ENCODE measurements around the gene NRXN3. TPM values are rescaled to one million over a fixed set of nuclear protein-coding genes. Genes with fewer than 3 reads are reported as not detected.

The NRXN3 gene
- polyA plus RNA-seq, 1 of the 3 experiments (the other 2 are of a cell fraction), result 1.6 TPM

- H3F3A ChIP-seq (replicated peaks; ENCODE audit: insufficient read depth), result peaks cover 11% of the 10 kb centered on the region
- no peak overlapping the region for H3K9ac ChIP-seq
- peaks cover 0 to 5% of the 10 kb centered on the region in 2 experiments; a peak in 1 of 4 replicates for H3K4me1 ChIP-seq (ENCODE audit: control insufficient read depth in 1 of 2, insufficient read depth in 2 of 2, low read depth in 1 of 2, low read length in 1 of 2)
- H3K36me3 ChIP-seq (replicated peaks in 1 of 2; ENCODE audit: control insufficient read depth in 1 of 2, insufficient read depth in 2 of 2, low read length in 1 of 2), result no peaks in the 10 kb centered on the region
- H4K20me1 ChIP-seq (ENCODE audit: insufficient read depth), result no peaks in the 10 kb centered on the region
- H3K4me3 ChIP-seq (ENCODE audit: low read depth in 2 of 2, low read length in 1 of 2), result no peak overlapping the region
- H3K4me2 ChIP-seq, result no peak overlapping the region
- no peak overlapping the region for H2AFZ ChIP-seq (ENCODE audit: low read depth)
- H3K27ac ChIP-seq (ENCODE audit: low read depth in 2 of 2, low read length in 1 of 2), result no peak overlapping the region
- TF ChIP-seq TAF1 (IDR thresholded peaks at IDR 0.05; ENCODE audit: borderline replicate concordance, low read depth, low read length) (no peak), FOSL2 (IDR thresholded peaks at IDR 0.05; ENCODE audit: borderline replicate concordance, low read depth) (no peak), EP300 (IDR thresholded peaks at IDR 0.05; ENCODE audit: borderline replicate concordance in 1 of 2, low read depth in 1 of 2, low read length in 1 of 2) (no peak), RCOR1 (IDR thresholded peaks at IDR 0.05; ENCODE audit: low read length) (no peak), MAX (IDR thresholded peaks at IDR 0.05; ENCODE audit: low read depth) (no peak), EZH2phosphoT487 (IDR thresholded peaks at IDR 0.05; ENCODE audit: borderline replicate concordance, low read depth) (no peak), GABPA (IDR thresholded peaks at IDR 0.05; ENCODE audit: low read depth) (no peak), NFIC (IDR thresholded peaks at IDR 0.05; ENCODE audit: borderline replicate concordance) (no peak), FOXJ3 (CRISPR knock-in tag; IDR thresholded peaks at IDR 0.05) (no peak), GATA2 (CRISPR knock-in tag; IDR thresholded peaks at IDR 0.05) (no peak), ZBTB33 (IDR thresholded peaks at IDR 0.05; ENCODE audit: borderline replicate concordance, low read depth) (no peak)
- H3K79me2 ChIP-seq (ENCODE audit: insufficient read depth), result no peaks in the 10 kb centered on the region
- WGBS (ENCODE audit: low lambda C conversion rate), result 49% methylated on average over 3 of the region's 3 CpGs
- CTCF ChIA-PET, result no interaction called here
- DNase-seq, result no peak
- H3K27me3 ChIP-seq (ENCODE audit: insufficient read depth), result no peaks in the 10 kb centered on the region
- H3K9me2 ChIP-seq, result no peaks in the 10 kb centered on the region
- POLR2A ChIA-PET, result no interaction called here
- no peaks in the 10 kb centered on the region for H3K9me3 ChIP-seq
Observed at GRCh38 chr14:79325557-79325956, 1155.4 kb downstream of the NRXN3 start.

- 0 out of 4 replicates have a peak overlapping the region, but pooled peaks of 1 of the 2 experiments have one; percentile 12 for H3K4me3 ChIP-seq (ENCODE audit: low read depth in 2 of 2, low read length in 1 of 2)
- no peaks in the 10 kb centered on the region for H3K36me3 ChIP-seq (replicated peaks in 1 of 2; ENCODE audit: control insufficient read depth in 1 of 2, insufficient read depth in 2 of 2, low read length in 1 of 2)
- ChIA-PET POLR2A (no interaction called here), CTCF (no interaction called here)
- no peaks in the 10 kb centered on the region for H3K27me3 ChIP-seq (ENCODE audit: insufficient read depth)
- H3F3A ChIP-seq (replicated peaks; ENCODE audit: insufficient read depth), result peaks cover 11% of the 10 kb centered on the region
- no peak overlapping the region for H2AFZ ChIP-seq (ENCODE audit: low read depth)
- DNase-seq, result no peak
- no peaks in the 10 kb centered on the region for H3K9me2 ChIP-seq
- H3K9ac ChIP-seq, result no peak overlapping the region
- no peaks in the 10 kb centered on the region for H3K9me3 ChIP-seq
- H3K4me2 ChIP-seq, result peak overlapping the region; percentile 27; the same call in 1 of the 2 replicates
- no peaks in the 10 kb centered on the region for H3K79me2 ChIP-seq (ENCODE audit: insufficient read depth)
- TF ChIP-seq FOSL2 (IDR thresholded peaks at IDR 0.05; ENCODE audit: borderline replicate concordance, low read depth) (0 out of 2 replicates have a peak, but pooled peaks have one; percentile 14), MEF2A (IDR thresholded peaks at IDR 0.05; ENCODE audit: borderline replicate concordance, low read depth) (peak; percentile 78), ZBTB33 (IDR thresholded peaks at IDR 0.05; ENCODE audit: borderline replicate concordance, low read depth) (no peak), USF2 (IDR thresholded peaks at IDR 0.05; ENCODE audit: borderline replicate concordance, low read depth, low read length) (no peak), EP300 (IDR thresholded peaks at IDR 0.05; ENCODE audit: borderline replicate concordance in 1 of 2, low read depth in 1 of 2, low read length in 1 of 2) (no peak)
- peaks cover 2 to 11% of the 10 kb centered on the region in 2 experiments; a peak in 1 of 4 replicates for H3K4me1 ChIP-seq (ENCODE audit: control insufficient read depth in 1 of 2, insufficient read depth in 2 of 2, low read depth in 1 of 2, low read length in 1 of 2)
- H3K27ac ChIP-seq (ENCODE audit: low read depth in 2 of 2, low read length in 1 of 2), result peak overlapping the region in 1 of 2 experiments; percentile 12; a peak in 1 of 4 replicates
- WGBS (ENCODE audit: low lambda C conversion rate), result 24% methylated on average over 3 of the region's 3 CpGs
- H4K20me1 ChIP-seq (ENCODE audit: insufficient read depth), result no peaks in the 10 kb centered on the region
Observed at GRCh38 chr14:79328863-79329262, 1158.7 kb downstream of the NRXN3 start.

Measured in SK-N-SH (cell line).